Panc1 (cell line): ENCODE measurements around the gene CHL1.

Experiments used
- CTCF ChIP-seq: fragments of 450-650 bp; IDR thresholded peaks from 2 replicates; pipeline ENCODE4 v1.5.1; 2017; ENCODE audit warnings: mild to moderate bottlenecking
- POLR2AphosphoS5 ChIP-seq: IDR thresholded peaks from 2 replicates; pipeline ENCODE4 v1.6.1; 2012; ENCODE audit warnings: mild to moderate bottlenecking, low read depth, low read length, moderate library complexity
- REST ChIP-seq, 2 experiments: IDR thresholded peaks; 2 replicates each; pipeline ENCODE4 v1.6.1; 2011 to 2012; ENCODE audit warnings: low read depth in 2 of 2, control low read depth in 1 of 2, low read length in 1 of 2, mild to moderate bottlenecking in 1 of 2, moderate library complexity in 1 of 2; ENCODE audit not compliant: insufficient read depth in 1 of 2
- TCF7L2 ChIP-seq: IDR thresholded peaks from 2 replicates; pipeline ENCODE4 v1.6.1; 2011; ENCODE audit warnings: mild to moderate bottlenecking, low read depth, low read length, inconsistent platforms

GRCh38 chr3:364287-364686 lies 167.7 kb downstream of the CHL1 start:
- no peak for TF ChIP-seq CTCF
- no peak for TF ChIP-seq REST (IDR thresholded peaks at IDR 0.05; ENCODE audit: insufficient read depth in 1 of 2, low read depth in 2 of 2, low read length in 1 of 2)
- no peak for TF ChIP-seq POLR2AphosphoS5
- TF ChIP-seq TCF7L2: no peak
